Measurements from ENCODE around the gene ITGB3.

Gene ITGB3

DNA sequence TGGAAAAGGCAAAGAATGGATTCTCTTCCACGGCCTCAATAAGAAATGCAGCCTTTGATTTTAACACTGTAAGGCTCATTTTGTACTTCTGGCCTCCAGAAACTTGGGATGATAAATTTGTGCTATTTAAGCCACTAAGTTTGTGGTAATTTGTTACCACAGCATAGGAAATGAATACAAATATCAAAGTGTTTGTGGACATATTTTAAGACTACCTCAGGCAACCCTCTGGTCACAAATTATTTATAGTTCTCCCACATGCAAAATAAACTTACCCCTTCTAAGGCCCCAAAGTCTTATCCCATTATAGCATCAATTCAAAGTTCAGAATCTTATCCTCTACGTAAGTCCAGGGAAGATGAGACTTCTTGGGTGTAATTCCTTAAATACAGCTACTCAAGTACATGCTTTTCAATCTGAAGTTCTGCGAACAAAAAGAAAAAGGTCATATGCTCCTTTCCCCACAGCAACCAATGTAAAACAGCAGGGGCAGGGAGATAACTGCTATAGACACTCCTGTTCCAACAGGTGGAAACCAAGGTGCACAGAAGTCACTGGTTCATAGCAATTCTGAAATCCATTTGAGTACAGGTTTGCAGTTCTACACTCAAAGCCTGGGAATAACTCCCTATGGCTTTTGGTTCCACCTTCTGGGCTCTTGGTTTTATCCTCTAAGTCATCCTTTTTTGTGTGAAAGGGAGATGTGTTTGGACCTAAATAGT, 64.7 kb downstream of the ITGB3 start:
- TF ChIP-seq, protein P1, sequence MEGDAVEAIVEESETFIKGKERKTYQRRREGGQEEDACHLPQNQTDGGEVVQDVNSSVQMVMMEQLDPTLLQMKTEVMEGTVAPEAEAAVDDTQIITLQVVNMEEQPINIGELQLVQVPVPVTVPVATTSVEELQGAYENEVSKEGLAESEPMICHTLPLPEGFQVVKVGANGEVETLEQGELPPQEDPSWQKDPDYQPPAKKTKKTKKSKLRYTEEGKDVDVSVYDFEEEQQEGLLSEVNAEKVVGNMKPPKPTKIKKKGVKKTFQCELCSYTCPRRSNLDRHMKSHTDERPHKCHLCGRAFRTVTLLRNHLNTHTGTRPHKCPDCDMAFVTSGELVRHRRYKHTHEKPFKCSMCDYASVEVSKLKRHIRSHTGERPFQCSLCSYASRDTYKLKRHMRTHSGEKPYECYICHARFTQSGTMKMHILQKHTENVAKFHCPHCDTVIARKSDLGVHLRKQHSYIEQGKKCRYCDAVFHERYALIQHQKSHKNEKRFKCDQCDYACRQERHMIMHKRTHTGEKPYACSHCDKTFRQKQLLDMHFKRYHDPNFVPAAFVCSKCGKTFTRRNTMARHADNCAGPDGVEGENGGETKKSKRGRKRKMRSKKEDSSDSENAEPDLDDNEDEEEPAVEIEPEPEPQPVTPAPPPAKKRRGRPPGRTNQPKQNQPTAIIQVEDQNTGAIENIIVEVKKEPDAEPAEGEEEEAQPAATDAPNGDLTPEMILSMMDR (IDR thresholded peaks at IDR 0.05; ENCODE audit: low read depth, low read length), result no peak
- H3K4me3 ChIP-seq (ENCODE audit: low read depth, low read length), result no peak overlapping the region

- TF ChIP-seq, protein P1 (IDR thresholded peaks at IDR 0.05; ENCODE audit: low read depth, low read length), result no peak
- H3K4me3 ChIP-seq (ENCODE audit: low read depth, low read length), result no peak overlapping the region
These were observed 67.4 kb downstream of the ITGB3 start for GRCh38 chr17:47320879-47321502.

GRCh38 chr17:47323382-47324223, 70.0 kb downstream of the ITGB3 start, which contains the start of gene EFCAB13:
EFCAB13 (plus strand) TSS chr17:47323955; CDS start chr17:47328354, 4,399 bp downstream.
- peak within 1 kb of the TSS; percentile 71 for H3K4me3 ChIP-seq (ENCODE audit: low read depth, low read length)
- TF ChIP-seq, protein P1 (IDR thresholded peaks at IDR 0.05; ENCODE audit: low read depth, low read length), result no peak; the same call in 1 of the 2 replicates

GRCh38 chr17:47324224-47325020, 70.8 kb downstream of the ITGB3 start:
- peak overlapping the region; percentile 71 for H3K4me3 ChIP-seq (ENCODE audit: low read depth, low read length)
- TF ChIP-seq, protein P1 (IDR thresholded peaks at IDR 0.05; ENCODE audit: low read depth, low read length), result no peak

- TF ChIP-seq, protein P1 (IDR thresholded peaks at IDR 0.05; ENCODE audit: low read depth, low read length), result no peak
- H3K4me3 ChIP-seq (ENCODE audit: low read depth, low read length), result no peak overlapping the region
These were observed 71.5 kb downstream of the ITGB3 start for GRCh38 chr17:47325176-47325575.

DNA sequence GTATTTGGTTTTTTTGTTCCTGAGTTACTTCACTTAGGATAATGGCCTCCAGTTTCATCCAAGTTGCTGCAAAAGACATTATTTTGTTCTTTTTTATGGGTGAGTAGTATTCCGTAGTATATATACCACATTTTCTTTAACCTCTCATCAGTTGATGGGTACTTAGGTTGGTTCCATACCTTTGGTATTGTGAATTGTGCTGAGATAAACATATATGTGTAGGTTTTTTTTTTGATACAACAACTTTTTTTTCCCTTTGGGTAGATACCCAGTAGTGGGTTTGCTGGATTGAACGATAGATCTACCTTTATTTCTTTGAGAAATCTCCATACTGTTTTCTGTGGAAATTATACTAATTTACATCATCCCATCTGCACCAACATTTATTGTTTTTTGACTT, 76.9 kb downstream of the ITGB3 start:
- no peak overlapping the region for H3K4me3 ChIP-seq (ENCODE audit: low read depth, low read length)
- TF ChIP-seq, protein P1 (IDR thresholded peaks at IDR 0.05; ENCODE audit: low read depth, low read length), result no peak

Data from WI38 (cell line).